Measurements from ENCODE around the gene DNMT1. TPM values are rescaled to one million over a fixed set of nuclear protein-coding genes. Genes with fewer than 3 reads are reported as not detected.

Gene DNMT1
- total RNA-seq, 1 donor from 2014 or later, result 354 TPM

- intact Hi-C loops (cut with micrococcal nuclease), result loop anchor here (10.0 kb wide), 4 partner anchors 268 to 1402 kb away; partner anchors contain the start of genes LDLR, MBD3L1, PIN1 and ZNF558
Measured at GRCh38 chr19:10102787-10103236, 91.9 kb downstream of the DNMT1 start.

- intact Hi-C loops (cut with micrococcal nuclease), result loop anchor here (10.0 kb wide), 4 partner anchors 265 to 1405 kb away; partner anchors contain the start of genes LDLR, MBD3L1, PIN1 and ZNF558
Measured at GRCh38 chr19:10100163-10100785, 94.5 kb downstream of the DNMT1 start.

GRCh38 chr19:10096615-10096963 is 98.2 kb downstream of the DNMT1 start:
- intact Hi-C loops (cut with micrococcal nuclease), result loop anchor here (1.0 kb wide), 2 partner anchors 8 to 10 kb away; partner anchors contain the start of gene SHFL

DNA sequence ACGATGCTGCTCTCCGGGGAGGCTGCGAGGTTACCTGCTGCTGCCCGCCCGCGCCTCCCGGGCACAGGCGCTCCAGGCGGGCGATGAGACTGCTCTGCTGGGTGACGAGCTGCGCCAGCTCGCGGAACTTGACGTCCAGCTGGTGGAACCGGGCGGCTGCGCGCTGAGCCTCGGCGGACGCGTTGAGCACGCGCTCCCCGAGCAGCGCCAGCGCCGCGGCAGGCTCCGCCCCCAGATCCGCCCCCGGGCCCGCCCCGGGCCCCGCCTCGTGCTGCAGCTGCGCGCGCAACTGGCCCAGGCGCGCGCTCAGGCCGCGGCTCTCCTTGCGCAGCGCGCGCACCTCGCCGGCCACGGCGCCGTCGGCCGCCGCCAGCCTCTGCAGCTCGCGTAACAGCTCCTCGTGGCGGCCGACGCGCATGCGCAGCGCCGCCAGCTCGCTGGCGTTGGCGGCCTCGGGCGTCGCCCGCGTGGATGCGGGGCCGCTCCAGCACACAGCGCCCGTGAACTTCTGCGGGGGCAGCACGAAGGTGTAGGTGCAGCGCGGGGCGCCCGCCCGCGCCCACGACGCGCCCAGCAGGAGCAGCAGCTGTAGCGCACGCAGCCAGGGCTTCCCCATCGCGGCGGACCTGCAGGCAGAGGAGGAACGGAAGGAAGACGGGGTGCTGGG is 98.7 kb downstream of the DNMT1 start:
- intact Hi-C loops (cut with micrococcal nuclease), result loop anchor here (1.0 kb wide), 2 partner anchors 8 to 10 kb away; partner anchors contain the start of gene SHFL

GRCh38 chr19:10095622-10095947 is 99.2 kb downstream of the DNMT1 start:
- intact Hi-C loops (cut with micrococcal nuclease), result no loop called here

GRCh38 chr19:10093295-10094186 is 101.2 kb downstream of the DNMT1 start:
- intact Hi-C loops (cut with micrococcal nuclease), result no loop called here

- intact Hi-C loops (cut with micrococcal nuclease), result no loop called here
Measured at GRCh38 chr19:10092648-10093294, 102.0 kb downstream of the DNMT1 start.

DNA sequence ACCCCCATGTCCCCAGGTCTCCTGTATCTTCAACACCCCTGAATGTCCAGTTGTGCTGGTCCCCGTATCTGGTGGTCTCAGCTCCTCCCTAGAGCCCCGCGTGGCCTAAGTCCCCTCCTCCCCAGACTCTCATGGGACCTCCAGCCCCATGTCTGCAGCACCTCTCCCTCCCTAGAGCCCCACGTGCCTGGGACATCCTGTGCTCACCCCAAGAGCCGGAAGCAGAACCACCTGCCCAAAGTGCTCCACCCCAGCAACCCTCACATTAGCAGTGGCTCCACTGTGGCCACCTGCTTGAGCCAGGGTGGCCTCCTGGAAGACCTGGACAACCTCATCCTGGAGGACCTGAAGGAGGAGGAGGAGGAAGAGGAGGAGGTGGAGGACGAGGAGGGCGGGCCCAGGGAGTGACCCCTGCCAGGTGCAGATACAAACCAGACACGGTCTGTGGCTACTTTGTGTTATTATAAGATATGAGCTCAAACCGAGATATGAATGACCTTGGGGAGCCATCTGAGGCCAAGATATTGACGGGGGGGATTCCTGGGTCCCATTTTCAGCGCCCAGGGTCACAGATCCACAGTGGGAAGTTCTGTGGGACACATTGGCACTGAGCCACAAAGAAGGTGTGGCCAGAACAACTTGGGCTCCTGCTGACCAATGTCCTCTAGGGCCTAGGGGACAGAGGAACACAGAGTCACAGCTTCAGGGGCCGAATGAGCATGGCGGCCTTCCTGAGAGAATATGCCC is 102.7 kb downstream of the DNMT1 start:
- intact Hi-C loops (cut with micrococcal nuclease), result no loop called here

DNA sequence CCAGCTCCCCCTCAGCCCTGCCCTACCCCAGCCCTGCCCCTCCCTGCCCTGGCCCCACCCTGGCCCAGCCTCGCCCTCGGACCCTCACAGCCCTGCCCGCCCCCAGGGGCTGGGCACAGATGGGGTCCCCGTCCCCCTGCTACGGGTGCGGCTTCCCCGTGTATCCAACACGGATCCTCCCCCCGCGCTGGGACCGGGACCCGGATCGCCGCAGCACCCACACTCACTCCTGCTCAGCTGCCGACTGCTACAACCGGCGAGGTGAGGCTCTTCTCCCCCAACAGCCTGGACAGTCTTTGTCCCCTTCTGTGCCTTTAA is 103.4 kb downstream of the DNMT1 start:
- intact Hi-C loops (cut with micrococcal nuclease), result no loop called here

DNA sequence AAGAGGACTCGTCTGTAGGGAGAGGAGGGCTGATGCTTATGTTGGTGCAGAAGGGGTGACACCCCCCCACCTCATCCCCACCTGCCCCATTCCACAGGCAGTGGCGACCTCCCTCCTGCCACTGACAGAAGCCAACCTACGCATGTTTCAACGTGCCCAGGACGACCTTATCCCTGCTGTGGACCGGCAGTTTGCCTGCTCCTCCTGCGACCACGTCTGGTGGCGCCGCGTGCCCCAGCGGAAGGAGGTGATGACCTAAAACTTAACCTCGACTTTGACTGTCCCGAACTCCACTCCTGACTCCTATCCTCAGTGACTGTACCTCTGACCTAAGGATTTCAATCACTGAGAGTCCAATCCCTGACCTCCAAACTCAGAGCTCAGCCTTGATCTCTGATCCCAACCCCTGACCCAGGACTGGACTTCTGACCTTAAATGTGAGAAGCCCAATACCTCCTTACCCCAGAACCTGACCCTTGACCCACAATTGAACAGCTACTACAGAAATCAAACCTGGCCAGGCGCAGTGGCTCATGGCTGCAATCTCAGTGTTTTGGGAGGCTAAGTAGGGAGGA is 104.9 kb downstream of the DNMT1 start:
- intact Hi-C loops (cut with micrococcal nuclease), result no loop called here

DNA sequence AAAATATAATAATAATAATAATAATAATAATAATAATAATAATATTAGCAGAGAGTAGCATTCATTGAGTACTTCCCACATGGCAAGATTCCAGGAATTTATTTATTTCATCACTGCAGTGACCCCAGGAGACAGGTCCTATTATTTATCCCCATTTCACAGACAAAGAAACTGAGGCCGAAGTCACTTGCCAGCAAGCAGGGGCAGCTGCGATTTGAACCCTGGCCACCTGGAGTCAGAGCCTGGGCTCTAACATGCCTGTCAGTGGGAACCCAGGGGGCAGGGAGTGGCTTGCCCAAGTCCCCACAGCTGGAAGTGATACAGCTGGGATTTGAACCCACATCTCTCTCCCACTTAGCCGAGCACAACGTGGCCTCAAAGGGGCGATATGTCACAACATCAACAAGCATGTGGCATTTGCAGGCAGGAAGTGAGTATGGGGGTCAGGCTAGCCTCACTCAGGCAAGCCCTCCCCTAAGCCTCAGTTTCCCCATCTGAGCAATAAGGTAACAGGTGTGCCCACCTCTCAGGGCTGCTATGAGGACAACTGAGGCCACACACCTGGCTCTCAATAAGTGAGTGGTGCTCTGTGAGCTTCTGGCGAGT is 105.7 kb downstream of the DNMT1 start:
- intact Hi-C loops (cut with micrococcal nuclease), result no loop called here

- intact Hi-C loops (cut with micrococcal nuclease), result no loop called here
Measured at GRCh38 chr19:10087296-10088061, 107.3 kb downstream of the DNMT1 start.

- intact Hi-C loops (cut with micrococcal nuclease), result loop anchor here (1.0 kb wide), 4 partner anchors 10 to 152 kb away; partner anchors contain the start of genes EIF3G and PPAN
Measured at GRCh38 chr19:10086591-10087192, 108.1 kb downstream of the DNMT1 start.

- intact Hi-C loops (cut with micrococcal nuclease), result loop anchor here (1.0 kb wide), 4 partner anchors 10 to 152 kb away; partner anchors contain the start of genes EIF3G and PPAN
Measured at GRCh38 chr19:10085641-10086590, 108.8 kb downstream of the DNMT1 start, which contains the start of gene SHFL. Gene SHFL, plus strand, starts transcription at chr19:10086317. Its CDS starts 111 bp downstream, at chr19:10086428.

DNA sequence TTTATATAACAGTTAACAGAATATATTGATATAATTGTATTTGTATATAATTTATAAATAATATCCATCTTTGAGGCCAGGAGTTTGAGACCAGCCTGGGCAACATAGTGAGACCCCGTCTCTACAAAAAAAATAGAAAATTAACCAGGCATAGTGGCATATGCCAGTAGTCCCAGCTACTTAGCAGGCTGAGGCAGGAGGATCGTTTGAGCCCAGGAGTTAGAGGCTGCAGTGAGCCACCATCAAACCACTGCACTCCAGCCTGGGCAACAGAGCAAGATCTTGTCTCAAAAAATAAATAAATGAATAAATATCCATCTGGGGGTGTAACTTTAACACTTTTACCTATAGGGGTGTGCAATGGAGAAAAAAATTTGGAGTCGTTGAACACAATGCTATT is 110.0 kb downstream of the DNMT1 start:
- intact Hi-C loops (cut with micrococcal nuclease), result no loop called here

GRCh38 chr19:10083911-10084310 is 110.8 kb downstream of the DNMT1 start:
- intact Hi-C loops (cut with micrococcal nuclease), result no loop called here

All from T-helper 1 cell treated with Interleukin-12 subunit alpha and Interleukin-12 subunit beta and Interleukin-4 antibody, amounts not matched to agents 30 ng/mL and 1 ng/mL, for 36 hours (primary cell).